HCT116 (cell line): Measurements from ENCODE around the gene C19orf25.

Experiments used
- EZH2 ChIP-seq: fragments of 200-600 bp; sonication (generic); IDR thresholded peaks from 2 replicates; pipeline ENCODE4 v1.6.1; 2017; ENCODE audit warnings: antibody characterized with exemption, mixed run types
- POLR2A ChIP-seq: IDR thresholded peaks from 2 replicates; pipeline ENCODE4 v1.7.0; 2011; ENCODE audit warnings: borderline replicate concordance; ENCODE audit not compliant: insufficient read depth, insufficient read length; ENCODE audit errors: extremely low read depth
- POLR2AphosphoS5 ChIP-seq: IDR thresholded peaks from 2 replicates; pipeline ENCODE4 v1.6.1; 2011; ENCODE audit warnings: mild to moderate bottlenecking, low read depth, low read length, moderate library complexity
- TF ChIP-seq, protein P1 (sequence below), 3 experiments: fragments of 200-600 bp in 1 of 3; sonication (generic) in 1 of 3; IDR thresholded peaks in 2 of 3; conservative IDR thresholded peaks in 1 of 3; 2 replicates each; pipeline ENCODE4 v1.5.1; 2012 to 2017; ENCODE audit warnings: low read depth in 2 of 3, low read length in 2 of 3, antibody characterized with exemption in 1 of 3, borderline replicate concordance in 1 of 3, control low read depth in 1 of 3, mild to moderate bottlenecking in 1 of 3, mixed read lengths in 1 of 3, mixed run types in 1 of 3, moderate library complexity in 1 of 3; ENCODE audit not compliant: insufficient read depth in 1 of 3

DNA sequence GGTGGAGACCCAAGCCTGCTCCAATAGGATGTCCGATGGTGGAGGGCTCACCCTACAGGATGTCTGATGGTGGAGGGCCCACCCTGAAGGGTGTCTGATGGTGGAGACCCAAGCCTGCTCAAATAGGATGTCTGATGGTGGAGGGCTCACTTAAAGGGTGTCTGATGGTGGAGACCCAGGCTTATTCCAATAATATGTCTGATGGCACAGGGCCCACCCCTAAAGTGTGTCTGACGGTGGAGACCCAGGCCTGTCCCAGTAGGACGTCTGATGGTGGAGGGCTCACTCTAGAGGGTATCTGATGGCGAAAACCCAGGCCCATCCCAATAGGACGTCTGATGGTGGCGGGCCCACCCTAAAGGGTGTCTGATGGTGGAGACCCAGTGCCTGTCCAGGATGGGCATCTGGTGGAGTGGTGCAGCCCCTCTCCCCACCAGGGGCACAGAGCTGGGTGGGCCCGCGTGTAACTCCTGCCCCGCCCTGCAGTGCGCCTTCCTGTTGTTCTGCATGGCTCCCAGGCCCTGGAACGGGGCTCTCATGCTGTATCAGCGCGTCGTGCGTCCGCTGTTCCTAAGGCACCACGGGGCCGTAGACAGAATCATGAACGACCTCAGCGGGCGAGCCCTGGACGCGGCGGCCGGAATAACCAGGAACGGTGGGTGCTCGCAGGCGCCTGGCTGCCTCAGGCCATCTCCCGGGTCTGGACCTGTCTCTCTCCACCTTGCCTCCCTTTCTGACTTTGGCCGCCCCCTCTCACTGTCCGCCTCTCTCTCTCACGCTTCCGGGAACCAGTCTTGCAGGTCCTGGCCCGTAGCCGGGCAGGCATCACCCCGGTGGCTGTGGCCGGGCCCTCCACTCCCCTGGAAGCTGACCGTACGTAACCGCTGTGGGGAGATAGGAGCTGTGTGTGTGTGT is 17.0 kb upstream of the C19orf25 start:
- TF ChIP-seq, protein P1, sequence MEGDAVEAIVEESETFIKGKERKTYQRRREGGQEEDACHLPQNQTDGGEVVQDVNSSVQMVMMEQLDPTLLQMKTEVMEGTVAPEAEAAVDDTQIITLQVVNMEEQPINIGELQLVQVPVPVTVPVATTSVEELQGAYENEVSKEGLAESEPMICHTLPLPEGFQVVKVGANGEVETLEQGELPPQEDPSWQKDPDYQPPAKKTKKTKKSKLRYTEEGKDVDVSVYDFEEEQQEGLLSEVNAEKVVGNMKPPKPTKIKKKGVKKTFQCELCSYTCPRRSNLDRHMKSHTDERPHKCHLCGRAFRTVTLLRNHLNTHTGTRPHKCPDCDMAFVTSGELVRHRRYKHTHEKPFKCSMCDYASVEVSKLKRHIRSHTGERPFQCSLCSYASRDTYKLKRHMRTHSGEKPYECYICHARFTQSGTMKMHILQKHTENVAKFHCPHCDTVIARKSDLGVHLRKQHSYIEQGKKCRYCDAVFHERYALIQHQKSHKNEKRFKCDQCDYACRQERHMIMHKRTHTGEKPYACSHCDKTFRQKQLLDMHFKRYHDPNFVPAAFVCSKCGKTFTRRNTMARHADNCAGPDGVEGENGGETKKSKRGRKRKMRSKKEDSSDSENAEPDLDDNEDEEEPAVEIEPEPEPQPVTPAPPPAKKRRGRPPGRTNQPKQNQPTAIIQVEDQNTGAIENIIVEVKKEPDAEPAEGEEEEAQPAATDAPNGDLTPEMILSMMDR (IDR thresholded peaks at IDR 0.05 in 2 of 3, conservative IDR thresholded peaks at IDR 0.05 in 1 of 3; ENCODE audit: borderline replicate concordance in 1 of 3, insufficient read depth in 1 of 3, low read depth in 2 of 3, low read length in 2 of 3), result no peak
- TF ChIP-seq POLR2AphosphoS5 (no peak), POLR2A (no peak), EZH2 (no peak)
